SIG-M5 (cell line): ENCODE measurements around the gene LRRC46.

ENCODE experiments used
- DNase-seq: peaks from one replicate; lab custom pipeline; 2025; lab: John Stamatoyannopoulos, UW

Gene LRRC46

GRCh38 chr17:47851764-47852112 lies 20.3 kb downstream of the LRRC46 start:
- DNase-seq, result no peak

- no peak for DNase-seq
Observed at GRCh38 chr17:47852113-47852949, 20.9 kb downstream of the LRRC46 start.

GRCh38 chr17:47853616-47854015 lies 22.1 kb downstream of the LRRC46 start:
- DNase-seq, result no peak

- no peak for DNase-seq
Observed at GRCh38 chr17:47855737-47856136, 24.3 kb downstream of the LRRC46 start.

GRCh38 chr17:47856830-47857229 lies 25.4 kb downstream of the LRRC46 start:
- DNase-seq, result no peak

GRCh38 chr17:47857551-47858455 lies 26.3 kb downstream of the LRRC46 start:
- DNase-seq, result no peak

- DNase-seq, result no peak
Observed at GRCh38 chr17:47860386-47860785, 28.9 kb downstream of the LRRC46 start.

- no peak for DNase-seq
Observed at GRCh38 chr17:47862621-47863440, 31.4 kb downstream of the LRRC46 start.

GRCh38 chr17:47864791-47865216 lies 33.3 kb downstream of the LRRC46 start:
- no peak for DNase-seq

- DNase-seq, result no peak
Observed at GRCh38 chr17:47866941-47867340, 35.5 kb downstream of the LRRC46 start.

- no peak for DNase-seq
Observed at GRCh38 chr17:47867813-47868533, 36.5 kb downstream of the LRRC46 start.

GRCh38 chr17:47869114-47869513 lies 37.6 kb downstream of the LRRC46 start:
- DNase-seq, result no peak

- DNase-seq, result no peak
Observed at GRCh38 chr17:47870056-47870455, 38.6 kb downstream of the LRRC46 start.

- DNase-seq, result no peak
Observed at GRCh38 chr17:47871048-47871447, 39.6 kb downstream of the LRRC46 start.

GRCh38 chr17:47872019-47872650 lies 40.7 kb downstream of the LRRC46 start:
- DNase-seq, result no peak

- no peak for DNase-seq
Observed at GRCh38 chr17:47872651-47873161, 41.2 kb downstream of the LRRC46 start.

GRCh38 chr17:47873200-47874090 lies 42.0 kb downstream of the LRRC46 start:
- no peak for DNase-seq

- DNase-seq, result no peak
Observed at GRCh38 chr17:47875011-47875985, 43.8 kb downstream of the LRRC46 start.
